T-helper 17 cell (primary cell): ENCODE data around the gene PROK1. TPM values are rescaled to one million over a fixed set of nuclear protein-coding genes. Genes with fewer than 3 reads are reported as not detected.

Experiments
- ATAC-seq: fragments of 150-1000 bp; cut with Tn5 transposase; 2 replicates; pipeline ENCODE4 v1.10.0; 2021; ENCODE audit warnings: mild to moderate bottlenecking, moderate library complexity
- DNase-seq, 3 donors: peaks; one replicate each; pipeline versions ENCODE4 v3.0.0 to v3.0.0-alpha.2; 2020 to 2021
- H3K9me3 ChIP-seq: one replicate; pipeline ENCODE4 v1.7.0; 2013; ENCODE audit warnings: low read length, mild to moderate bottlenecking; ENCODE audit not compliant: control insufficient read depth, poor library complexity, severe bottlenecking
- H3K27ac Mint-ChIP-seq: one replicate; pipeline ENCODE4 v1.8.0; 2022; ENCODE audit warnings: mild to moderate bottlenecking, moderate library complexity, mixed read lengths
- H3K27me3 Mint-ChIP-seq: one replicate; pipeline ENCODE4 v1.8.0; 2022; ENCODE audit warnings: mixed read lengths
- H3K36me3 Mint-ChIP-seq: one replicate; pipeline ENCODE4 v1.8.0; 2022; ENCODE audit warnings: low read depth, mixed read lengths
- H3K4me1 Mint-ChIP-seq: one replicate; pipeline ENCODE4 v1.8.0; 2022; ENCODE audit warnings: mild to moderate bottlenecking, mixed read lengths
- H3K4me3 Mint-ChIP-seq: one replicate; pipeline ENCODE4 v1.8.0; 2022; ENCODE audit warnings: mild to moderate bottlenecking, moderate library complexity, mixed read lengths
- total RNA-seq, 4 donors: library from RNA in 2 of 4; stranded (reverse) in 2 of 4; gene quantifications; one replicate each; pipeline ENCODE4 v1.2.3 and lab custom pipeline; 2022 to 2026

PROK1 gene
- total RNA-seq, 2 donors from 2014 or later, result not detected

- H3K27me3 Mint-ChIP-seq, result peaks cover 19% of the 10 kb centered on the region
- ATAC-seq, result no peak
- no peaks in the 10 kb centered on the region for H3K9me3 ChIP-seq
- H3K4me1 Mint-ChIP-seq, result no peaks in the 10 kb centered on the region
- H3K27ac Mint-ChIP-seq, result no peak overlapping the region
- no peaks in the 10 kb centered on the region for H3K36me3 Mint-ChIP-seq
- DNase-seq, result no peak
- no peak overlapping the region for H3K4me3 Mint-ChIP-seq
These were observed 11.1 kb downstream of the PROK1 start for GRCh38 chr1:110462093-110462492.

GRCh38 chr1:110462964-110463363, 12.0 kb downstream of the PROK1 start:
- Mint-ChIP-seq H3K4me3 (no peak overlapping the region), H3K4me1 (no peaks in the 10 kb centered on the region), H3K27ac (no peak overlapping the region), H3K27me3 (peaks cover 27% of the 10 kb centered on the region), H3K36me3 (no peaks in the 10 kb centered on the region)
- ATAC-seq (no peak), DNase-seq (no peak)
- H3K9me3 ChIP-seq, result no peaks in the 10 kb centered on the region

GRCh38 chr1:110463725-110464124, 12.8 kb downstream of the PROK1 start:
- Mint-ChIP-seq H3K4me3 (no peak overlapping the region), H3K36me3 (no peaks in the 10 kb centered on the region), H3K27ac (no peak overlapping the region), H3K27me3 (peaks cover 27% of the 10 kb centered on the region), H3K4me1 (no peaks in the 10 kb centered on the region)
- H3K9me3 ChIP-seq, result no peaks in the 10 kb centered on the region
- DNase-seq, result no peak
- ATAC-seq, result no peak

- Mint-ChIP-seq H3K36me3 (no peaks in the 10 kb centered on the region), H3K27me3 (peaks cover 28% of the 10 kb centered on the region), H3K4me1 (no peaks in the 10 kb centered on the region), H3K27ac (no peak overlapping the region), H3K4me3 (no peak overlapping the region)
- no peaks in the 10 kb centered on the region for H3K9me3 ChIP-seq
- DNase-seq (no peak), ATAC-seq (no peak)
These were observed 13.4 kb downstream of the PROK1 start for GRCh38 chr1:110464340-110464739.

GRCh38 chr1:110465038-110465813, 14.3 kb downstream of the PROK1 start:
- Mint-ChIP-seq H3K4me1 (no peaks in the 10 kb centered on the region), H3K4me3 (no peak overlapping the region), H3K27ac (no peak overlapping the region), H3K27me3 (peaks cover 37% of the 10 kb centered on the region), H3K36me3 (no peaks in the 10 kb centered on the region)
- DNase-seq, result no peak
- H3K9me3 ChIP-seq, result no peaks in the 10 kb centered on the region
- ATAC-seq, result no peak

- ATAC-seq (no peak), DNase-seq (no peak)
- Mint-ChIP-seq H3K27ac (no peak overlapping the region), H3K36me3 (no peaks in the 10 kb centered on the region), H3K4me1 (no peaks in the 10 kb centered on the region), H3K4me3 (no peak overlapping the region), H3K27me3 (peaks cover 38% of the 10 kb centered on the region)
- no peaks in the 10 kb centered on the region for H3K9me3 ChIP-seq
These were observed 14.9 kb downstream of the PROK1 start for GRCh38 chr1:110465814-110466380.

- Mint-ChIP-seq H3K27ac (no peak overlapping the region), H3K4me3 (no peak overlapping the region), H3K27me3 (peaks cover 38% of the 10 kb centered on the region), H3K4me1 (no peaks in the 10 kb centered on the region), H3K36me3 (no peaks in the 10 kb centered on the region)
- H3K9me3 ChIP-seq, result no peaks in the 10 kb centered on the region
- ATAC-seq (no peak), DNase-seq (no peak)
These were observed 15.8 kb downstream of the PROK1 start for GRCh38 chr1:110466646-110467280.

- no peak for DNase-seq
- Mint-ChIP-seq H3K36me3 (peaks cover 4% of the 10 kb centered on the region), H3K27me3 (peaks cover 57% of the 10 kb centered on the region), H3K4me3 (no peak overlapping the region), H3K4me1 (peaks cover 2% of the 10 kb centered on the region), H3K27ac (no peak overlapping the region)
- ATAC-seq, result no peak
- no peaks in the 10 kb centered on the region for H3K9me3 ChIP-seq
These were observed 20.2 kb downstream of the PROK1 start for GRCh38 chr1:110471131-110471530.

- peaks cover 54% of the 10 kb centered on the region for H3K27me3 Mint-ChIP-seq
- no peak overlapping the region for H3K4me3 Mint-ChIP-seq
- H3K36me3 Mint-ChIP-seq, result peaks cover 4% of the 10 kb centered on the region
- H3K4me1 Mint-ChIP-seq, result peaks cover 4% of the 10 kb centered on the region
- ATAC-seq (no peak), DNase-seq (no peak)
- H3K27ac Mint-ChIP-seq, result no peak overlapping the region
- H3K9me3 ChIP-seq, result no peaks in the 10 kb centered on the region
These were observed 21.6 kb downstream of the PROK1 start for GRCh38 chr1:110472546-110472945.

GRCh38 chr1:110474444-110474843, 23.5 kb downstream of the PROK1 start:
- Mint-ChIP-seq H3K27ac (no peak overlapping the region), H3K4me1 (peaks cover 4% of the 10 kb centered on the region), H3K4me3 (no peak overlapping the region), H3K27me3 (peaks cover 51% of the 10 kb centered on the region), H3K36me3 (peaks cover 4% of the 10 kb centered on the region)
- ATAC-seq (no peak), DNase-seq (no peak)
- no peaks in the 10 kb centered on the region for H3K9me3 ChIP-seq

GRCh38 chr1:110475362-110476027, 24.5 kb downstream of the PROK1 start:
- H3K27me3 Mint-ChIP-seq, result peaks cover 48% of the 10 kb centered on the region
- H3K4me1 Mint-ChIP-seq, result peaks cover 8% of the 10 kb centered on the region
- H3K27ac Mint-ChIP-seq, result no peak overlapping the region
- H3K9me3 ChIP-seq, result no peaks in the 10 kb centered on the region
- no peak overlapping the region for H3K4me3 Mint-ChIP-seq
- H3K36me3 Mint-ChIP-seq, result peaks cover 4% of the 10 kb centered on the region
- no peak for ATAC-seq
- no peak for DNase-seq

- H3K27ac Mint-ChIP-seq, result no peak overlapping the region
- H3K4me1 Mint-ChIP-seq, result peaks cover 8% of the 10 kb centered on the region
- no peak for DNase-seq
- H3K4me3 Mint-ChIP-seq, result no peak overlapping the region
- H3K9me3 ChIP-seq, result no peaks in the 10 kb centered on the region
- ATAC-seq, result no peak
- peaks cover 4% of the 10 kb centered on the region for H3K36me3 Mint-ChIP-seq
- H3K27me3 Mint-ChIP-seq, result peaks cover 48% of the 10 kb centered on the region
These were observed 25.2 kb downstream of the PROK1 start for GRCh38 chr1:110476028-110476765.

- Mint-ChIP-seq H3K27me3 (peaks cover 48% of the 10 kb centered on the region), H3K27ac (no peak overlapping the region)
- no peak for DNase-seq
These were observed 26.1 kb downstream of the PROK1 start for GRCh38 chr1:110477041-110477440.

More at GRCh38 chr1:110477041-110477440, 26.1 kb downstream of the PROK1 start:
- ATAC-seq, result no peak
- H3K4me1 Mint-ChIP-seq, result peaks cover 8% of the 10 kb centered on the region
- H3K36me3 Mint-ChIP-seq, result peaks cover 4% of the 10 kb centered on the region
- H3K9me3 ChIP-seq, result no peaks in the 10 kb centered on the region
- H3K4me3 Mint-ChIP-seq, result no peak overlapping the region
